Measurements from ENCODE around the gene SPATA6. TPM values are rescaled to one million over a fixed set of nuclear protein-coding genes. Genes with fewer than 3 reads are reported as not detected.

The SPATA6 gene
- total RNA-seq, 3 donors from 2014 or later (not counting 1 experiment from before 2014, with no cell fraction given) = 2.4 to 6.1 (median 3.5) TPM

DNA sequence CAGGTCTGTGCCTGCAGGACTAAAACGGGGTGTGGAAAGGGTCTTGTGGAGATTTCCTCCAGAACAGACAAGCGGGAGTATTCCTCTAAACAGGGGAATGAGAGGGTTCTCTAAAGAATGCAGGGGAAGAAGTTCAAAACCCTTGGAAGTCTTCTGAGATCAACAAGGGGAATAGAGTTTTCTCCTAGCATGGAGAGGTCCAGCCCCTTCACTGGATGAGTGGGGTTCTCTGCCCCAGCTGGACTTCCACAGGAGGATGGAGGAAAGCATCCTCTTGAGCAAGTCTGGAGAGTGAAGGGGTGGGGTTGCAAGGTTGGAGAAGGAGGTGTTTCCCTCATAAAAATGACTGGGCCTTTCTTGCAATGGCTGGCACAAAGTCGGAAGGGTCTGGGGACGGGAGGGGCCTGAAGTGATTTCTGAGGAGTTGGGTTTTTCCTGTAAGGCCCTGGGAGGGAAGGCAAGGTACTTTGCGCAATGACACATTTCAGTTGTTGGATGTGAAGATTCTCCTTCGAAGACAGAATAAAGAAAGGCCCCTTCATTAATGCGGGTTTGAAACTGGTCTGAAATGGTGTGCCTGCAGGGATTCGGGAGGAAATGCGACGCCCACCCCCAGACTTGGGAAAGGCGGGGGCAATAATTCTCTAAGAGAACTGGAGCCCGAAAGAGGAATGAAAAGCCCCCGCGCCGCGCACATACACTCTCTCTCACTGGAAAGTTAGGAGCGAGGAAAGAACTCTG lies 884 bp downstream of the SPATA6 start:
- Mint-ChIP-seq H3K9me3 (no peaks in the 10 kb centered on the region), H3K27me3 (ENCODE audit: low read depth in 2 of 2) (peaks cover 0 to 2% of the 10 kb centered on the region in 2 donors), H3K4me3 (peak overlapping the region; percentile 93), H3K4me1 (peaks cover 27 to 28% of the 10 kb centered on the region in 2 donors), H3K27ac (peak overlapping the region; percentile 73 to 89), H3K36me3 (no peaks in the 10 kb centered on the region)
- DNase-seq = no peak
- 33% methylated on average over 17 of the region's 17 CpGs for WGBS (ENCODE audit: insufficient coverage)
- no peaks in the 10 kb centered on the region for H3K36me3 ChIP-seq (ENCODE audit: control insufficient read depth, insufficient read depth, low read length)
- peak overlapping the region; percentile 65 for H3K4me3 ChIP-seq (ENCODE audit: low read length)
- no peaks in the 10 kb centered on the region for H3K9me3 ChIP-seq (ENCODE audit: control insufficient read depth, insufficient read depth, low read length)
- H3K27me3 ChIP-seq (ENCODE audit: control insufficient read depth, insufficient read depth, low read length) = no peaks in the 10 kb centered on the region
- TF ChIP-seq, protein P1, sequence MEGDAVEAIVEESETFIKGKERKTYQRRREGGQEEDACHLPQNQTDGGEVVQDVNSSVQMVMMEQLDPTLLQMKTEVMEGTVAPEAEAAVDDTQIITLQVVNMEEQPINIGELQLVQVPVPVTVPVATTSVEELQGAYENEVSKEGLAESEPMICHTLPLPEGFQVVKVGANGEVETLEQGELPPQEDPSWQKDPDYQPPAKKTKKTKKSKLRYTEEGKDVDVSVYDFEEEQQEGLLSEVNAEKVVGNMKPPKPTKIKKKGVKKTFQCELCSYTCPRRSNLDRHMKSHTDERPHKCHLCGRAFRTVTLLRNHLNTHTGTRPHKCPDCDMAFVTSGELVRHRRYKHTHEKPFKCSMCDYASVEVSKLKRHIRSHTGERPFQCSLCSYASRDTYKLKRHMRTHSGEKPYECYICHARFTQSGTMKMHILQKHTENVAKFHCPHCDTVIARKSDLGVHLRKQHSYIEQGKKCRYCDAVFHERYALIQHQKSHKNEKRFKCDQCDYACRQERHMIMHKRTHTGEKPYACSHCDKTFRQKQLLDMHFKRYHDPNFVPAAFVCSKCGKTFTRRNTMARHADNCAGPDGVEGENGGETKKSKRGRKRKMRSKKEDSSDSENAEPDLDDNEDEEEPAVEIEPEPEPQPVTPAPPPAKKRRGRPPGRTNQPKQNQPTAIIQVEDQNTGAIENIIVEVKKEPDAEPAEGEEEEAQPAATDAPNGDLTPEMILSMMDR (IDR thresholded peaks at IDR 0.05) = no peak
- ATAC-seq = no peak
- intact Hi-C loops (cut with micrococcal nuclease) = no loop called here
- H3K27ac ChIP-seq (ENCODE audit: low read length) = peak overlapping the region; percentile 55
- peaks cover 19% of the 10 kb centered on the region for H3K4me1 ChIP-seq (ENCODE audit: control insufficient read depth, insufficient read depth, low read length)

DNA sequence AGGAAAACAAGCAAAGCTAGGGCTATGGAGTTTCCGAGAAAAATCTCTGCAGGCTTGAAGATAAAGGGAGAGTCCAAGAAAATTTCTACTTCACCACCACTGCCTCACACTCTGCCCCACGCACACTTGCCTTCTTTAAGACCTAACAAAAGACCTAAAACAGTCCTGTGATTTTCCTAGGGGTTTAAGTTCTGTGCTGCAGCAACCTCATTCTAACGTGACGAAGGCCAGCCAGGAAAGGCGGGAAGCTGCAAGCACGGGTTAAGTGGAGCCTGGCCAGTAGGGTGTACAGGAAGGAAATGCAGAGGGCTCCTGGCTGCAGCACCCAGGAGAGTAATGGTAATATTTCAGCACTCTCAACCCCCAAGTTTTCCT lies 1.5 kb downstream of the SPATA6 start:
- Histone ChIP-seq H3K27me3 (ENCODE audit: control insufficient read depth, insufficient read depth, low read length) (no peaks in the 10 kb centered on the region), H3K36me3 (ENCODE audit: control insufficient read depth, insufficient read depth, low read length) (no peaks in the 10 kb centered on the region), H3K4me3 (ENCODE audit: low read length) (no peak overlapping the region), H3K27ac (ENCODE audit: low read length) (no peak overlapping the region), H3K9me3 (ENCODE audit: control insufficient read depth, insufficient read depth, low read length) (no peaks in the 10 kb centered on the region), H3K4me1 (ENCODE audit: control insufficient read depth, insufficient read depth, low read length) (peaks cover 19% of the 10 kb centered on the region)
- ATAC-seq = no peak
- Mint-ChIP-seq H3K4me1 (peaks cover 27 to 28% of the 10 kb centered on the region in 2 donors), H3K36me3 (no peaks in the 10 kb centered on the region), H3K9me3 (no peaks in the 10 kb centered on the region), H3K4me3 (peak overlapping the region; percentile 79), H3K27me3 (ENCODE audit: low read depth in 2 of 2) (peaks cover 0 to 2% of the 10 kb centered on the region in 2 donors), H3K27ac (peak overlapping the region; percentile 73 to 89)
- TF ChIP-seq, protein P1 (IDR thresholded peaks at IDR 0.05) = no peak
- DNase-seq = peak in 1 of 2 donors; percentile 3
- intact Hi-C loops (cut with micrococcal nuclease) = no loop called here
- WGBS (ENCODE audit: insufficient coverage) = 50% methylated on average over 5 of the region's 6 CpGs

DNA sequence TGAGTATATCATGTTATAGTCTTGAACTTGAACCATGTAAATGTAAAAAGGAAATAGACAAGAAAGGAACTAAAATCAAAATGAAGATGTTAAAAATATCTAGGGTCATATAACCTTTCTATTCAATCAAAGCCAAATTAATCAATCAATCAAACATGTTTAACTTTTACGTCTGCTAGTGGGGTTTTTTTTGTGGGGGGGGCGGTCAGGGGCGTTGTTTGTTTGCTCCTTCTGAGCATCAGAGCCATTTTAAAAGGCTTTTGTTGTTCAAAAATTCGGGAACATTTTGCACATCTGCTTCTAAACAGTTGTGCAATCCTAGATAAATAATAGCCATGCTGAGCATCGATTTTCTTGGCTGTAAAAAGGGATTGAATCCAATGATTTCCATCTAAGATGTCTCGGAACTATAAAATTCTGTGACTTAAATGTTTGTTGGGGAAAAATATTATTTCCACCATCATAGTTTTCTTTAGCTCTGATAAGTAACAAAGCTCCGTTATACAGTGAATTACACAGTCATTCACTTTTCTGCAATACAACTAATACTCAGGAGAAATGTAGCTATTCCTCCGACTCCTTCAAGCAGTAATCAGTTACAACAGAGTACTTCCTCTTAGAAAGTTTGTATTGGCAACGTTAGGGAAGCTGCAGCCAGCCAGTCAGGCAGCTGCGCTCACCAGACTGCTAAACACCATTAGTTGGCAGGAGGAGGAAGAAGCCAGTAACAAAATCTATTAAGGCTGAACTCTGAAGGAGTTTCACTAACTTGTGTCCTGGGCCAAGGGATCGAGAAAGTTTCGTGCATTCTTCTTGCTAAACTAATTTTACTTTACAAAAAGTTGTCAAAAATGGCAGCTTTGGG lies 2.2 kb downstream of the SPATA6 start:
- H3K27ac Mint-ChIP-seq = peak overlapping the region; percentile 73 to 89
- H3K27me3 Mint-ChIP-seq (ENCODE audit: low read depth in 2 of 2) = peaks cover 0 to 2% of the 10 kb centered on the region in 2 donors
- intact Hi-C loops (cut with micrococcal nuclease) = no loop called here
- DNase-seq = peak in 1 of 2 donors; percentile 19
- H3K9me3 Mint-ChIP-seq = no peaks in the 10 kb centered on the region
- H3K4me1 Mint-ChIP-seq = peaks cover 27 to 28% of the 10 kb centered on the region in 2 donors
- H3K36me3 Mint-ChIP-seq = no peaks in the 10 kb centered on the region
- Histone ChIP-seq H3K9me3 (ENCODE audit: control insufficient read depth, insufficient read depth, low read length) (no peaks in the 10 kb centered on the region), H3K36me3 (ENCODE audit: control insufficient read depth, insufficient read depth, low read length) (no peaks in the 10 kb centered on the region), H3K4me3 (ENCODE audit: low read length) (no peak overlapping the region), H3K27me3 (ENCODE audit: control insufficient read depth, insufficient read depth, low read length) (no peaks in the 10 kb centered on the region), H3K4me1 (ENCODE audit: control insufficient read depth, insufficient read depth, low read length) (peaks cover 19% of the 10 kb centered on the region), H3K27ac (ENCODE audit: low read length) (no peak overlapping the region)
- WGBS (ENCODE audit: insufficient coverage) = 25% methylated on average over 11 of the region's 12 CpGs
- TF ChIP-seq, protein P1 (IDR thresholded peaks at IDR 0.05) = no peak
- ATAC-seq = no peak
- H3K4me3 Mint-ChIP-seq = peak overlapping the region; percentile 79
